Endothelial cell of umbilical vein (primary cell): ENCODE results near the gene VASH2. TPM values are rescaled to one million over a fixed set of nuclear protein-coding genes. Genes with fewer than 3 reads are reported as not detected.

Experiments used
- BruUV-seq: library from RNA; stranded (reverse); fragments of 400-500 nt; replicated peaks from 2 replicates; lab custom pipeline; 2021; lab: Mats Ljungman, UMichigan
- CTCF ChIA-PET: fragments of 300-600, 350-600 bp; sonication (Branson Sonifier 250); formaldehyde crosslinking; loops from one replicate; lab custom pipeline; 2021; ENCODE audit warnings: antibody characterized with exemption, inconsistent platforms; lab: Charles Lee
- POLR2A ChIA-PET: fragments of 300-600, 350-600 bp; sonication (Branson Sonifier 250); formaldehyde crosslinking; loops from one replicate; lab custom pipeline; 2021; ENCODE audit warnings: antibody characterized with exemption, inconsistent platforms; lab: Charles Lee
- DNase-seq: peaks from one replicate; pipeline ENCODE4 v3.0.0-alpha.2; 2011; ENCODE audit warnings: low read depth, low spot score
- FAIRE-seq: peaks from 2 replicates; lab custom pipeline; 2011; peaks lifted over from hg19 to GRCh38; lab: Jason Lieb, UNC
- H2AFZ ChIP-seq: 2 replicates; pipeline ENCODE4 v1.6.0; 2012; ENCODE audit warnings: low read depth, low read length, control low read depth, inconsistent platforms
- H3K27ac ChIP-seq: 2 replicates; pipeline ENCODE4 v1.5.1; 2011; ENCODE audit warnings: low read depth, mild to moderate bottlenecking, control low read depth, low read length, moderate library complexity; ENCODE audit not compliant: insufficient read depth
- H3K27me3 ChIP-seq, 2 experiments: 2 replicates each; pipeline versions ENCODE4 v1.6.0 to v1.6.1; 2011; ENCODE audit warnings: low read length in 2 of 2, mixed read lengths in 1 of 2; ENCODE audit not compliant: control insufficient read depth in 2 of 2, insufficient read depth in 2 of 2
- H3K36me3 ChIP-seq, 2 experiments: 2 replicates in 1 of 2; 3 replicates in 1 of 2; pipeline ENCODE4 v1.5.1; 2011; ENCODE audit warnings: low read length in 2 of 2, mild to moderate bottlenecking in 1 of 2, moderate library complexity in 1 of 2; ENCODE audit not compliant: control insufficient read depth in 2 of 2, insufficient read depth in 2 of 2; ENCODE audit errors: extremely low read depth in 1 of 2
- H3K4me1 ChIP-seq: 3 replicates; pipeline ENCODE4 v1.5.1; 2011; ENCODE audit warnings: mild to moderate bottlenecking, low read length; ENCODE audit not compliant: control insufficient read depth, insufficient read depth; ENCODE audit errors: extremely low read depth
- H3K4me2 ChIP-seq: 2 replicates; pipeline ENCODE4 v1.6.1; 2011; ENCODE audit warnings: low read length, control low read depth, mixed read lengths; ENCODE audit not compliant: insufficient read depth
- H3K4me3 ChIP-seq, 3 experiments: fragments of 200-600 bp in 1 of 3; sonication (generic), shearing (Covaris generic) in 1 of 3; replicated peaks in 1 of 3; 2 replicates each; pipeline ENCODE4 v1.5.1; 2011 to 2016; ENCODE audit warnings: control low read depth in 3 of 3, low read length in 3 of 3, mild to moderate bottlenecking in 2 of 3, inconsistent platforms in 1 of 3, low read depth in 1 of 3, moderate library complexity in 1 of 3; ENCODE audit not compliant: insufficient read depth in 1 of 3
- H3K79me2 ChIP-seq: 2 replicates; pipeline ENCODE4 v1.6.0; 2012; ENCODE audit warnings: low read length, inconsistent platforms; ENCODE audit not compliant: control insufficient read depth, insufficient read depth
- H3K9ac ChIP-seq: replicated peaks from 2 replicates; pipeline ENCODE3; 2011; ENCODE audit warnings: low read length, control low read depth; ENCODE audit not compliant: insufficient read depth; ENCODE audit errors: extremely low read depth
- H3K9me1 ChIP-seq: replicated peaks from 3 replicates; pipeline ENCODE4 v1.6.0; 2011; ENCODE audit warnings: mild to moderate bottlenecking, low read length; ENCODE audit not compliant: control insufficient read depth, insufficient read depth; ENCODE audit errors: extremely low read depth
- H3K9me3 ChIP-seq: replicated peaks from 2 replicates; pipeline ENCODE4 v1.5.1; 2012; ENCODE audit warnings: low read length, inconsistent platforms; ENCODE audit not compliant: control insufficient read depth, insufficient read depth
- H4K20me1 ChIP-seq: replicated peaks from 2 replicates; pipeline ENCODE3; 2011; ENCODE audit warnings: mild to moderate bottlenecking, low read length; ENCODE audit not compliant: control insufficient read depth, insufficient read depth; ENCODE audit errors: extremely low read depth
- EZH2 ChIP-seq: IDR thresholded peaks from 2 replicates; pipeline ENCODE4 v1.6.1; 2012; ENCODE audit warnings: borderline replicate concordance, low read depth, mild to moderate bottlenecking, moderate library complexity, low read length, inconsistent platforms; ENCODE audit not compliant: severe bottlenecking
- FOS ChIP-seq: IDR thresholded peaks from 2 replicates; pipeline ENCODE4 v1.6.1; 2011; ENCODE audit warnings: mild to moderate bottlenecking, low read length, moderate library complexity, borderline replicate concordance; ENCODE audit not compliant: insufficient read depth
- GATA2 ChIP-seq: IDR thresholded peaks from 2 replicates; pipeline ENCODE4 v1.7.0; 2011; ENCODE audit warnings: low read depth, mild to moderate bottlenecking, moderate library complexity, mixed read lengths, low read length; ENCODE audit not compliant: insufficient read length, insufficient read depth
- JUN ChIP-seq: IDR thresholded peaks from 2 replicates; pipeline ENCODE4 v1.6.1; 2011; ENCODE audit warnings: borderline replicate concordance, low read depth; ENCODE audit not compliant: insufficient read length, insufficient read depth
- MYC ChIP-seq: IDR thresholded peaks from one replicate; pipeline ENCODE4 v1.6.1; 2011; ENCODE audit warnings: mild to moderate bottlenecking, low read depth, low read length
- POLR2AphosphoS5 ChIP-seq: IDR thresholded peaks from 2 replicates; pipeline ENCODE4 v1.6.1; 2012; ENCODE audit warnings: low read depth, mild to moderate bottlenecking, control low read depth, low read length, moderate library complexity; ENCODE audit not compliant: insufficient read depth
- dilution Hi-C: fragments of 300-500 bp; cut with MboI; formaldehyde crosslinking; loops from one replicate; pipeline ENCODE4 v1.15.0; 2019; ENCODE audit warnings: low sequenced_read_pairs; ENCODE audit not compliant: extremely low pct_ligation_motif_present
- intact Hi-C: fragments of 100-400 bp; cut with micrococcal nuclease; formaldehyde crosslinking; loops from one replicate; pipeline ENCODE4 v1.10.0; 2022
- polyA plus RNA-seq, 4 experiments: library from polyadenylated mRNA; depleted of rRNA in 3 of 4; stranded (reverse) in 3 of 4; unstranded in 1 of 4; fragments of >200 nt; gene quantifications; 2 replicates each; pipeline versions ENCODE4 v1.2.1 to v1.2.3, GENCODE V29; 2011 to 2012; ENCODE audit warnings: missing spikeins in 1 of 4
- total RNA-seq: library from RNA; stranded (reverse); gene quantifications from 2 replicates; pipeline ENCODE4 v1.2.3, GENCODE V29; 2021
- TF ChIP-seq, protein P1 (sequence below): IDR thresholded peaks from 2 replicates; pipeline ENCODE4 v1.6.1; 2011; ENCODE audit not compliant: insufficient read depth, insufficient read length
- TF ChIP-seq, protein P2 (sequence below), 2 donors: IDR thresholded peaks; 1 replicate in 1 of 2; 2 replicates in 1 of 2; pipeline ENCODE4 v1.5.1; 2011; ENCODE audit warnings: low read length in 2 of 2, mild to moderate bottlenecking in 2 of 2, moderate library complexity in 2 of 2, control low read depth in 1 of 2, inconsistent platforms in 1 of 2, low read depth in 1 of 2; ENCODE audit not compliant: insufficient read depth in 1 of 2; ENCODE audit errors: extremely low read depth in 1 of 2

The VASH2 gene
- total and polyA plus RNA-seq, 2 donors (not counting 3 experiments of a cell fraction or from before 2014, with no cell fraction given): 0.70 to 2.9 TPM

DNA sequence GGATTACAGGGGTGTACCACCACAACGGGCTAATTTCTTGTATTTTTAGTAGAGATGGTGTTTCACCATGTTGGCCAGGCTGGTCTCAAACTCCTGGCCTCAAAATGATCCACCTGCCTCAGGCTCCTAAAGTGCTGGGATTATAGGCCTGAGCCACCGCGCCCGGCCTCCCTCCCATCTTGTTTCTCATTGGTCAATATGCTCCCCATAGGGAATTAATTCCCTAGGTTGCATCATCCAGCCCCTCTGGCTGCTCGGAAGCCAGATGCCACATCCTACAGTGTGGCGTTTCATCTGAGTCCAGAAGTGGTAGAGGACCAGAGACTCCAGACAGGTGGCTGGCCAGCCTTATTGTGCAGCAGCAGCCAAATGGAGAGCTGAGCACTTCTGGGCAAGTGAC lies 11.5 kb upstream of the VASH2 start:
- no TSS peak for BruUV-seq
- dilution Hi-C loops: no loop called here
- POLR2A ChIA-PET: no interaction called here
- H3K9me3 ChIP-seq: no peaks in the 10 kb centered on the region
- H3K9ac ChIP-seq: no peak overlapping the region
- no peaks in the 10 kb centered on the region for H4K20me1 ChIP-seq
- H3K4me2 ChIP-seq: no peak overlapping the region
- no peaks in the 10 kb centered on the region for H3K4me1 ChIP-seq
- H3K9me1 ChIP-seq: no peaks in the 10 kb centered on the region
- H2AFZ ChIP-seq: no peak overlapping the region
- intact Hi-C loops: no loop called here
- TF ChIP-seq, protein P1, sequence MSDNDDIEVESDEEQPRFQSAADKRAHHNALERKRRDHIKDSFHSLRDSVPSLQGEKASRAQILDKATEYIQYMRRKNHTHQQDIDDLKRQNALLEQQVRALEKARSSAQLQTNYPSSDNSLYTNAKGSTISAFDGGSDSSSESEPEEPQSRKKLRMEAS: no peak
- TF ChIP-seq FOS: no peak
- TF ChIP-seq GATA2: no peak
- TF ChIP-seq MYC: no peak
- no peak for TF ChIP-seq EZH2
- no peak for TF ChIP-seq JUN
- TF ChIP-seq, protein P2, sequence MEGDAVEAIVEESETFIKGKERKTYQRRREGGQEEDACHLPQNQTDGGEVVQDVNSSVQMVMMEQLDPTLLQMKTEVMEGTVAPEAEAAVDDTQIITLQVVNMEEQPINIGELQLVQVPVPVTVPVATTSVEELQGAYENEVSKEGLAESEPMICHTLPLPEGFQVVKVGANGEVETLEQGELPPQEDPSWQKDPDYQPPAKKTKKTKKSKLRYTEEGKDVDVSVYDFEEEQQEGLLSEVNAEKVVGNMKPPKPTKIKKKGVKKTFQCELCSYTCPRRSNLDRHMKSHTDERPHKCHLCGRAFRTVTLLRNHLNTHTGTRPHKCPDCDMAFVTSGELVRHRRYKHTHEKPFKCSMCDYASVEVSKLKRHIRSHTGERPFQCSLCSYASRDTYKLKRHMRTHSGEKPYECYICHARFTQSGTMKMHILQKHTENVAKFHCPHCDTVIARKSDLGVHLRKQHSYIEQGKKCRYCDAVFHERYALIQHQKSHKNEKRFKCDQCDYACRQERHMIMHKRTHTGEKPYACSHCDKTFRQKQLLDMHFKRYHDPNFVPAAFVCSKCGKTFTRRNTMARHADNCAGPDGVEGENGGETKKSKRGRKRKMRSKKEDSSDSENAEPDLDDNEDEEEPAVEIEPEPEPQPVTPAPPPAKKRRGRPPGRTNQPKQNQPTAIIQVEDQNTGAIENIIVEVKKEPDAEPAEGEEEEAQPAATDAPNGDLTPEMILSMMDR (IDR thresholded peaks at IDR 0.05; ENCODE audit: extremely low read depth in 1 of 2, insufficient read depth in 1 of 2, low read depth in 1 of 2, low read length in 2 of 2): no peak
- TF ChIP-seq POLR2AphosphoS5: no peak
- no peak overlapping the region for H3K27ac ChIP-seq
- peaks cover 7 to 14% of the 10 kb centered on the region in 2 experiments for H3K27me3 ChIP-seq
- FAIRE-seq: no peak
- no peaks in the 10 kb centered on the region for H3K36me3 ChIP-seq
- no peak overlapping the region for H3K4me3 ChIP-seq
- CTCF ChIA-PET: interaction anchor here (1.2 to 2.1 kb wide), 2 partner anchors 12 to 461 kb away, joined by 3 to 4 read pairs; no protein-coding TSS in a partner anchor
- DNase-seq: no peak
- no peaks in the 10 kb centered on the region for H3K79me2 ChIP-seq
